IPS DF 6.9 (cell line): ENCODE measurements around the gene SCARF1.

Experiments used
- DNase-seq: peaks from one replicate; pipeline ENCODE4 v3.0.0-alpha.2; 2013; ENCODE audit warnings: low read depth, low spot score
- H3K27ac ChIP-seq: one replicate; pipeline ENCODE4 v1.5.1; 2013; ENCODE audit warnings: low read length, control low read depth
- H3K27me3 ChIP-seq: 2 replicates; pipeline ENCODE4 v1.6.1; 2013; ENCODE audit warnings: mild to moderate bottlenecking, low read length; ENCODE audit not compliant: control insufficient read depth, insufficient read depth
- H3K36me3 ChIP-seq: 2 replicates; pipeline ENCODE4 v1.6.1; 2013; ENCODE audit warnings: low read length; ENCODE audit not compliant: control insufficient read depth, insufficient read depth
- H3K4me1 ChIP-seq: 2 replicates; pipeline ENCODE4 v1.6.1; 2013; ENCODE audit warnings: low read length; ENCODE audit not compliant: control insufficient read depth, insufficient read depth
- H3K4me3 ChIP-seq: 2 replicates; pipeline ENCODE4 v1.5.1; 2013; ENCODE audit warnings: mild to moderate bottlenecking, low read length
- H3K9me3 ChIP-seq: 2 replicates; pipeline ENCODE4 v1.6.1; 2013; ENCODE audit warnings: low read length, inconsistent platforms; ENCODE audit not compliant: control insufficient read depth, insufficient read depth
- WGBS: extraction: QIAGEN DNeasy Blood & Tissue Kit; methylation state at CpG from one replicate; pipeline ENCODE4 v1.1.7; 2013; ENCODE audit warnings: mixed read lengths, missing lambda C conversion rate; ENCODE audit not compliant: insufficient read length, insufficient coverage; 5-methylcytosine and 5-hydroxymethylcytosine counted together

Gene SCARF1

DNA sequence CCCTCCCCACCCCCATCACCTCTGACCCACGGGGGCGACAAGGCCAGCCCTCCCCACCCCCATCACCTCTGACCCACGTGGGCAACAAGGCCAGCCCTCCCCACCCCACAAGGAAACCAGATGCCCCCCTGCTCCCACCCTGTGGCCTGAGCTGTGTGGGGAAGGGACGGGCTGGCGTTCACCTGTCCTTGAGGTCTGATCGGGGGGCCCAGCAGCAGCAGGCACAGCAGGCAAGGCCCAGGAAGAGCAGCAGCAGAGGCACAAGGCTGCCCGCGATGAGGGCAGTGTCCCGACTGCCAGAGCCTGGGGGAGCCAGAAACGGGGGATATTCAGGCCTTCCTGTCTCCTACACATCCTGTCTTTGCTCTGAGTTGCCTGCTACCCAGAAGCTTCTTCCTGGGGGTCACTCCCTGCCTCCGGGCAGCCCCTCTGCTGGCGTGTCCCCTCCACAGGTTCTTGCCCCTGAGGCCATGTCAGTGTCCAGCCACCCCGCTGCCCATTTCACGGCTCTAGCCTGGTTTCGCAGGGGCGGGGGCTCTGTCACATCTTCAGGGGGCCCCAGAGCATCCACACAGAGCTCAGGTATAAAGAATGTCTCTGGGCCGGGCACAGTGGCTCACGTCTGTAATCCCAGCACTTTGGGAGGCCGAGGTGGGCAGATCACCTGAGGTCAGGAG lies 6.8 kb downstream of the SCARF1 start:
- peaks cover 7% of the 10 kb centered on the region; the same call in 1 of the 2 replicates for H3K4me1 ChIP-seq
- H3K9me3 ChIP-seq: no peaks in the 10 kb centered on the region
- no peak overlapping the region for H3K4me3 ChIP-seq
- no peak overlapping the region for H3K27ac ChIP-seq
- no peak for DNase-seq
- H3K36me3 ChIP-seq: no peaks in the 10 kb centered on the region; the same call in 1 of the 2 replicates
- no CpG with 5 or more reads among the region's 19 CpGs for WGBS
- no peaks in the 10 kb centered on the region for H3K27me3 ChIP-seq

DNA sequence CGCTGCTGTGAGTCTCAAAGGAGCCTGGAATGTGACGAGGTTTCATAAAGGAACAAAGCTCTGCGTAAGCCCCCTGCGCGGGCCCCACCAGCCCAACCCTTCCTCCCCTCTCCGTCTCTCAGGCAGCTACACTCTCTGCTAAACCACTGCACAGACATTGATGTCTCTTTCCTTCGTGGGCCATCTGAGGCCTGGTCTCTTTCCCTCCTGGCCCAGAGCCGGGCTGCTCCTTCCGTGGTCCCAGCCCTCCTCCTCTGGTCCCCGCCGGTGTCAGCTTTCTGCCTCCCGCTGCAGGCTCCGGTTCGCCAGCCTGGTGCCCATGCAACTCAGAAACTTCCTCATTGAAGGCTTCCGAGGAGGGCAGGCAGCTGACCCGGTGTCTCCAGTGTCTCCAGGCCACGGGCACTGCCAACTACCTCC lies 7.4 kb downstream of the SCARF1 start:
- WGBS: no CpG with 5 or more reads among the region's 17 CpGs
- Histone ChIP-seq H3K36me3 (no peaks in the 10 kb centered on the region; the same call in 1 of the 2 replicates), H3K9me3 (no peaks in the 10 kb centered on the region), H3K4me3 (no peak overlapping the region), H3K27ac (no peak overlapping the region), H3K4me1 (peaks cover 7% of the 10 kb centered on the region; the same call in 1 of the 2 replicates), H3K27me3 (no peaks in the 10 kb centered on the region)
- no peak for DNase-seq

DNA sequence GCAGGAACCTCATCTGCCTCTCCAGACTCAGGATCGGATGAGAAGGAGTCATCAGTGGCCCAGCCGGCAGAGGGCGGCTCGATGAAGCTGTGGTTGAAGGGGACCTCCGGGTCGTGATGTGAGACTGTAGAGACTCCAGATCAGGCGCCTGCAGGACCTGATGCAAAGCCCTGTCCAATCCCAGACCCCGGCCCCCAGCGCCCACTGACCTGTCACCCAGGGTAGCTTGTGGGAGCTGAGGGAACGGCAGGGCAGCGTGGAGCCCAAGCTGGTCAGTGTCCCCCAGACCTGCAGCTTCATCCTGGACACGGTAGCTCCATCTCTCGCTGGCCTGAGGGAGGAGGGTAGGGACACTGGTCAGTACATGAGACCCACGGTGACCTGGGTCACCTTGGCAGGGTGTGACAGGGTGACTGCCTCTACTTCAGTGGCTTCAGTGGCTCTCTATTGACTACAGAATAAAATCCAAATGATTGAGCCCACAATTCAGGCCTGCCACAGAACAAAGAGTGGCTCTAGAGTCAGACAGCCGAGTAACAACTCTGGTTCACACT lies 8.7 kb downstream of the SCARF1 start:
- peaks cover 7% of the 10 kb centered on the region; the same call in 1 of the 2 replicates for H3K4me1 ChIP-seq
- H3K27ac ChIP-seq: no peak overlapping the region
- no peak overlapping the region for H3K4me3 ChIP-seq
- no peaks in the 10 kb centered on the region for H3K9me3 ChIP-seq
- WGBS: no CpG with 5 or more reads among the region's 15 CpGs
- H3K36me3 ChIP-seq: no peaks in the 10 kb centered on the region; the same call in 1 of the 2 replicates
- no peaks in the 10 kb centered on the region for H3K27me3 ChIP-seq
- no peak for DNase-seq

DNA sequence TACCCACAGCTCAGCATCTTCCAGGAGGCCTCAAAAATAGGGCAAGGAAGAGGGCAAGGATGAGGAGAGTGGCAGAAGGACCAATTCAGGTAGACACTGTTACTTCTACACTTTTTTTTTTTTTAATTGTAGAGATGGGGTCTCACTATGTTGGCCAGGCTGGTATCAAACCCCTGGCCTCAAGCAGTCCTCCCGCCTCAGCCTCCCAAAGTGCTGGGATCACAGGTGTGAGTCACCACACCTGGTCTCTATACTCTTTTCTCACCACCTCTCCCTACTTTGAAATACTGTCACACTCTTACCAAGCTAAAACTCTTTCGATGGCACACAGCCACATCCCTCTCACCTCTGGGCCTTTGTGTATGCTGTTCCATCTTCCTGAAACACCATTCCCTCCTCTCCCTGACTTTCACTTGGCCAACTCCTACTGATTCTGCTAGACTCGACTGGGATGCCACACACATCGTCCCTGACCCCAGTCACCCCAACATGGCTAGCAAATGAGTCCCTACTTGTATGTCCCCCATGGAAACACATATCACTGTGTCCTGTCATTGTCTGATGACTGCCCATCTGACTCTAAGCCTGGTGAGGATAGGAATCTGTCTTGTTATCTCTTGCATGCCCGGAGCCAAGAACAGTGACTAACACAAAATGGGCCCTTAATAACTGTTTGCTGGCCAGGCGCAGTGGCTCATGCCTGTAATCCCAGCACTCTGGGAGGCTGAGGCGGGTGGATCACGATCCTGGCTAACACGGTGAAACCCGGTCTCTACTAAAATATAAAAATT lies 9.7 kb downstream of the SCARF1 start:
- Histone ChIP-seq H3K9me3 (no peaks in the 10 kb centered on the region), H3K36me3 (no peaks in the 10 kb centered on the region; the same call in 1 of the 2 replicates), H3K4me1 (peaks cover 7% of the 10 kb centered on the region; the same call in 1 of the 2 replicates), H3K4me3 (no peak overlapping the region), H3K27ac (no peak overlapping the region), H3K27me3 (no peaks in the 10 kb centered on the region)
- DNase-seq: no peak
- WGBS: no CpG with 5 or more reads among the region's 10 CpGs

DNA sequence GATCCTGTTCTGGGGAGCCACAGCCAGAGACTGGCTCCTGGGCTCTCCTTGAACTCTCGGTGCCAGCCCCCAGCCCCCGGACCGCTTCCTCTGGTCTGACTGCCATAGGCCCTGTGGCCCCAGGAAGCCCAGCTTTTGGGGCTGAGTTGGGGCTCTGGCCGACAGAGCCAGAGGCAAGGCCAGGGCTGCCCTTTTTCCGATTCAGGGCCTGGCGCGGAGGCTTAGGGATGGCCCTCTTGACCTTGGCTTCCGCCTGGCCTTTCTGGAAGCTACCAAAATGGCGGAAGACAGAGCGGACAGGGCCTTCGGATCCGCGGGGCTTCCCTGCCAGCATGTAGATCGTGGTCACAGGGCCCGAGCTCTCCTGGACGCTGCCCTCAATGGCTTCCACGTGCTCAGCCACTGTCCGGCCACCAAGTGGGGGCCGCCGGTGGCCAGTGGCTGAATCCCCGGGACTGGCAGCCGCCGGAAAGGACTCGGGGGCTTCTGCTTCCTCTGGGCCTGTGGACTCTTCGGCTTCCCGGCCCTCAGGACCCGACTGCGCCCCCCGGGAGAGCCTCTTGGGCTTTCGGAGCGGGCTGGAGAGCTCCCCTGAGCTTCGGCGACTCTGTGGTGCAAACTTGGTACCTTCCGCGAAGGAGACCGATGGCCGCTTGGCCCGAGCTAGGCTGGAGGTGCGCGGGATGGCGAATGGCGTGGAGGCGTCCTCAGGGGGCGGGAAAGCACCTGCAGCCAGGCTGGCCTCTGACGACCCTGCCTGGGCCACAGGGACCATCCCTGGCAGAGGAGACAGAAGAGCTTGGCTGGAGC lies 10.5 kb downstream of the SCARF1 start:
- Histone ChIP-seq H3K4me1 (0 out of 2 replicates have a peak, but pooled peaks cover 5% of the 10 kb centered on the region), H3K36me3 (no peaks in the 10 kb centered on the region; the same call in 1 of the 2 replicates), H3K4me3 (no peak overlapping the region), H3K9me3 (no peaks in the 10 kb centered on the region), H3K27ac (no peak overlapping the region), H3K27me3 (no peaks in the 10 kb centered on the region)
- no peak for DNase-seq
- no CpG with 5 or more reads among the region's 45 CpGs for WGBS

DNA sequence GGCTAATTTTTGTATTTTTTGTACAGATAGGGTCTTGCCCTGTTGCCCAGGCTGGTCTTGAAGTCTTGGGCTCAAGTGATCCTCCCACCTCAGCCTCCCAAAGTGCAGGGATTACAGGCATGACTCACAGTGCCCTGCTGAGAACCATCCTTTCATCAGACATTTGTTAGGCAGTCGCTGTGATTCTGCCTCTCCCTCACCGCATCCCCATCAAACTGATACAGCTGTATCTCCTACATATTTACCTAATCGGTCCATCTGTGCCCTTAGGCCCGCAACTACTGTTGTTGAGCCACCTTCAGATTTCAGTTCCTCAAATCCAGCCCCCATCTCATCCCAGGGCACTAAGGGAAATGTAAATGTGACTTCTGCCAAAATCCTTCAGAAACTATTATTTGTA lies 14.9 kb downstream of the SCARF1 start:
- Histone ChIP-seq H3K4me1 (peaks cover 2% of the 10 kb centered on the region; the same call in 1 of the 2 replicates), H3K27me3 (no peaks in the 10 kb centered on the region), H3K4me3 (no peak overlapping the region), H3K36me3 (no peaks in the 10 kb centered on the region; the same call in 1 of the 2 replicates), H3K27ac (no peak overlapping the region), H3K9me3 (no peaks in the 10 kb centered on the region)
- DNase-seq: no peak
- no CpG with 5 or more reads among the region's 4 CpGs for WGBS

DNA sequence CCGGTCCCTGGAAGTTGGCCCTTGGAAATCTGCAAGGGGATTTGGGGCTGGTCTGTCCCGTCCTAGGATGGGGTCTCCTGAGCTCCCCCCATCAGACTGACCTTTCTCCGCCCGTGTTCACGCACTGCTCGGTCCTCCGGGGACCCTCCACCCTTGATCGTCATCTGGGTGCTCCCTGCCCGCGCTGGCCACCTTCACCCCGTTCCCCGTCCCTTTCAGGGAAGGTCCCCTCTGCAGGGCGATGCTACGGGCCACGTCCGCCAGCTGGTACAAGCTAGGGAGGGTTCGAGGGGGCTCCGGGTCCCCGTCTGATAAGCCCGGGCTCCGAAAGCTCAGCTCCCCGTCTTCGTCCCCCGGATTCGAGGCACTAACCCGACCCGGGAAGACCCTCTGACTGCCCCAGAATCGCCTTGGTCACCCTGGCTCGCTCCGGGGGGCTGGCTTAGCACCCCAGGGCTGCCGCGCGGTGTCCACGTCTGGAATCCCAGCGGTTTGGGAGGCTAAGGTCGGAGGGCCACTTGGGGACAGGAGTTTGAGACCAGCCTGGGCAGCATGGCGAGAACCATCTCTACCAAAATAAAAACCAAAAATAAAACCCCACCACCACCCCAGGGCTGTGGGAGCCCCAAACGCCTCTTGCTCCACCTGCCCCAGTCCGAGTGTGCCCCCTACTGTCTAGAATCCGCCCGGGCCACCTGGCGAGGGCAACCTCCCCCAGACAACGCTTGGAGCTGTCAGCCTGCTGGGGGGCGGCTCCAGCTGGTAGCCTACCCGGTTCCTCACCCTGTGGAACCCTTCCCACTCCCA lies 15.8 kb downstream of the SCARF1 start:
- Histone ChIP-seq H3K4me1 (peaks cover 2% of the 10 kb centered on the region; the same call in 1 of the 2 replicates), H3K36me3 (no peaks in the 10 kb centered on the region; the same call in 1 of the 2 replicates), H3K27me3 (no peaks in the 10 kb centered on the region), H3K27ac (no peak overlapping the region), H3K9me3 (no peaks in the 10 kb centered on the region), H3K4me3 (peak overlapping the region; percentile 66; the same call in 1 of the 2 replicates)
- WGBS: no CpG with 5 or more reads among the region's 45 CpGs
- DNase-seq: no peak

DNA sequence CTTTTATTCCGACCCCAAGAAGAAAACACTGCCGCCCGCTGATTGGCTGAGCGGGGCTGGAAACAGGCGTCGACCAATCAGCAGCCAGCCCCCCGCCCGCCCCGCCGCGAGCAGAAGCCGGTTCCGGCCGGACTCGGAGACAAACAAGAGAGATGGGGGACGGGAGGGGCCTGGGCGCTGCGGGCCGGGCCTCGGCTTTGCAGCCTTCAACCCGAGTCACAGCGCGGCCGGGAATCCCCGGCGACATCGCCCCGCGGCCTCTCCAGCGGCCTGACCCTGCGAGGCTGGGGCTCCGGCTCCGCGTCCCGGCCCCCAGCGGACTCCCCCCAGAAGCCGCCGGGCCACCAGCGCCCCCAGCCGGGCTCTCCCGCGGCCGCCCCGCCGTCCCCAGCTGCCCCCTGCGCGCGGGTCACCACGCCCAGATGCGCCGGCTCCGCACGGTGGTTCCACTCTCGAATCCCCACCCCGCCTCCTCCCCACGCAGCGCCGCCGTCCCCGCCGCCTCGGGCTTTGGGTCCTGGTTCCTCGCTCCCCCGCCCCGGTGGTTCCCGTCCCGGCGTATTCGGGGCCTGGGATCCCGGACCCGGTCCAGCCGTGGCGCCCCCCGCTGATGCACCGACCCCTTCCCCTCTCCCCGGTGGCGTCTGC lies 16.6 kb downstream of the SCARF1 start:
- Histone ChIP-seq H3K9me3 (no peaks in the 10 kb centered on the region), H3K36me3 (no peaks in the 10 kb centered on the region), H3K27me3 (no peaks in the 10 kb centered on the region), H3K4me1 (peaks cover 2% of the 10 kb centered on the region; the same call in 1 of the 2 replicates), H3K27ac (no peak overlapping the region), H3K4me3 (peak overlapping the region; percentile 66; the same call in 1 of the 2 replicates)
- WGBS: no CpG with 5 or more reads among the region's 77 CpGs
- DNase-seq: no peak
